ENCODE measurements around the gene TFPT.

The TFPT gene

DNA sequence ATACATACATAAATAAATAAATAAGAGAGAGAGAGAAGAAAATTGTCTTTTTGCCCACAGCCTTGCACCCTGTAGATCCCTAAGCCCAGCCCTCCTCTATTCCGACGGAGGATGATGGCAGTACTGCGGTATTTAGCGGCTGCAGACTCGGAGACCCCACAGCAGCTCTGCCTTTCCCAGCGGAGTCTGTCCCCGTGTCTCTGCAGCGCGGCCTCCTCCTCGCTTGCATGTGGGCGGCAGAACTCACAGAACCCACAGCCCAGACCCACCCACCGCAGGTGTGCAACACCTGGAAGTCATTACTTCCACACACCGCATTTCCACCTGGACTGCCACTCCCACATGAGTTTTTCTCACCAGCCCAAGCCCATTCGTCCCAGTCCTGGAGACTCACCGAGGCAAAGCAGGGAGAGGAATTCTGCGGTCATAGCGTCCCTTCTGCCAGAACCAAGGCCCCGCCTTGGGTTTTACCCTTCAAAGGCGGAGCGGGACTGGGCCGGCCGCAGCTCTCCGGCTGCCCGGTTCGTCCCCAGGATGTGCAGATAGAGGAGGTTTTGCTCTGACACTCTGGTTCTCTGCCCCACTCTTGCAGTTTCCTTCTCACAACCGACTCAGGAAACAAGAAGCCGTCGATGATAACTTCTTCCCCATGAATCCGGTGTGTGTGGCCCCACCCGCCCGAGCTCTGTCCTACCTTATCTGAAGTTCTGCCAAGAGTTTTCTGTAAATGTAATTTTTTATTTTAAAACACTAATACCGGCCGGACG, 51.9 kb downstream of the TFPT start, which contains the start of gene VSTM1:
VSTM1 (minus strand) TSS at position 548 of the 767 bp plus-strand sequence; CDS start at position 428, 120 bp downstream.
- no peak within 1 kb of the TSS for H3K27ac ChIP-seq

DNA sequence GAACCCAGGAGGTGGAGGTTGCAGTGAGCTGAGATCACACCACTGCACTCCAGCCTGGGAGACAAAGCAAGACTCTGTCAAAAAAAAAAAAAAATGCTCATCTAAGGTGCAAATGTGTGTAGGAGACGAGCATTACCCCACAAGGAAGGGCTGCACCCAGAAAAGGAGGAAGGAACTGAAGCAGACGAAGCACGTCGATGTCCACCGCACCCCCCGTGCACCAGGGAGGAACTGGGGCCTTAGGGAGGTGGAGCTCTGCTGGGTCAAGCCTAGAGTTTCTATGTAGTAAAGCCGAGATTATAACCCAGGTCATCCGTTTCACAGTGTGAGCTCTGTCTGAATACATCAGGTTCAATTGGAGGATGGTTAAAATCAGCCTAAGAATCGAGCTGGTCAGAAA, 52.8 kb downstream of the TFPT start:
- H3K27ac ChIP-seq = no peak overlapping the region
- TF ChIP-seq ZFX (IDR thresholded peaks at IDR 0.05; ENCODE audit: borderline replicate concordance) = no peak
- TF ChIP-seq, protein P1, sequence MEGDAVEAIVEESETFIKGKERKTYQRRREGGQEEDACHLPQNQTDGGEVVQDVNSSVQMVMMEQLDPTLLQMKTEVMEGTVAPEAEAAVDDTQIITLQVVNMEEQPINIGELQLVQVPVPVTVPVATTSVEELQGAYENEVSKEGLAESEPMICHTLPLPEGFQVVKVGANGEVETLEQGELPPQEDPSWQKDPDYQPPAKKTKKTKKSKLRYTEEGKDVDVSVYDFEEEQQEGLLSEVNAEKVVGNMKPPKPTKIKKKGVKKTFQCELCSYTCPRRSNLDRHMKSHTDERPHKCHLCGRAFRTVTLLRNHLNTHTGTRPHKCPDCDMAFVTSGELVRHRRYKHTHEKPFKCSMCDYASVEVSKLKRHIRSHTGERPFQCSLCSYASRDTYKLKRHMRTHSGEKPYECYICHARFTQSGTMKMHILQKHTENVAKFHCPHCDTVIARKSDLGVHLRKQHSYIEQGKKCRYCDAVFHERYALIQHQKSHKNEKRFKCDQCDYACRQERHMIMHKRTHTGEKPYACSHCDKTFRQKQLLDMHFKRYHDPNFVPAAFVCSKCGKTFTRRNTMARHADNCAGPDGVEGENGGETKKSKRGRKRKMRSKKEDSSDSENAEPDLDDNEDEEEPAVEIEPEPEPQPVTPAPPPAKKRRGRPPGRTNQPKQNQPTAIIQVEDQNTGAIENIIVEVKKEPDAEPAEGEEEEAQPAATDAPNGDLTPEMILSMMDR (IDR thresholded peaks at IDR 0.05) = no peak

More for the DNA sequence above, 51.9 kb downstream of the TFPT start, which contains the start of gene VSTM1:
- TF ChIP-seq ZFX (IDR thresholded peaks at IDR 0.05; ENCODE audit: borderline replicate concordance) = no peak
- TF ChIP-seq, protein P1 (IDR thresholded peaks at IDR 0.05) = no peak
